ENCODE results near the gene OXNAD1.

The OXNAD1 gene

DNA sequence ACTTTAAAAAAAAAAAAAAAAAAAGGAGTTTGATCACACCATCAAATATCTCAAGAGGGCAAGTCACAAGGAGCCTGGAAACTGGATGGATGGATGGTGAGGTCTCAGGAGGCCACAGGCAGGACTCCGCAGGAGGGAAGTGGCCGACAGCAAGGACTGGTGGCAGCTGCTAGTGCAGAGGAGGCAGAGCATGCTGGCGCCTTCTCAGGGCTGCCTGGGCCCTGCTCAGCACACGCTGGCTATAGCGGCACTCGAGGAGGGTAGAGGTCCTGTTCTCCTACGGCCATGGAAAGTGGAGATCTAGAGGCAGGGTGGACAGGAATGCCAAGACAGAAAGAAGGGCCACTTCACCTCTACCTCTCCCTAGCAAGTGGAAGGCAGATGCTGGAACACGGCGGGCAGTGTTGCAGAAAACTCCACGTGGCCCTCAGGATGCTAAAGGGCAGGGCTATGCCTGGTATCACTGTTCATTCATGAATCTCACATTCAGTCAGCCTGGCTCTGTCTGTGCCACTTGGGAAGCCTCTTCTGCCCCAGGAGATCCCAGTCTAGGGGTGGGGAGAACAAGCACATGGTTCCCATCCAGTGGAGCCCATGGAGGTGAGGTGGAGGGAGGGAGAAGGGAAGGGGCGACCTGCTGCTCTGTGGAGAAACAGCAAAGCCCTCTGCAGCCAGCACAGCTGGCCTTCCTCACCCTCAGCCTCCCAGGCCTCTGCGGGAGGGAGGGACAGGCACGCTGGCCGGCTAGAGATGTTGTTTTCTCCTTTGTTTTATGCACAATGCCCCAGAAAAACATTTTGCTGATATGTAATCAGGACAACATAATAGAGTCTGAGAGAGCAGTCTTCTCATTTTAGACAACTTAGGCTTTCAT is 71.0 kb downstream of the OXNAD1 start:
- H3K27me3 ChIP-seq = no peaks in the 10 kb centered on the region
- TF ChIP-seq CTCF (IDR thresholded peaks at IDR 0.05) = no peak
- H3K4me1 ChIP-seq (ENCODE audit: control insufficient read depth in 1 of 2, insufficient read depth in 1 of 2, low read depth in 1 of 2, low read length in 1 of 2) = peaks cover 17% of the 10 kb centered on the region in 2 experiments
- H3K36me3 ChIP-seq = no peaks in the 10 kb centered on the region
- H3K9me3 ChIP-seq = no peaks in the 10 kb centered on the region
- H3K4me3 ChIP-seq (ENCODE audit: low read depth in 1 of 2, low read length in 1 of 2) = no peak overlapping the region
- H3K27ac ChIP-seq = no peak overlapping the region

DNA sequence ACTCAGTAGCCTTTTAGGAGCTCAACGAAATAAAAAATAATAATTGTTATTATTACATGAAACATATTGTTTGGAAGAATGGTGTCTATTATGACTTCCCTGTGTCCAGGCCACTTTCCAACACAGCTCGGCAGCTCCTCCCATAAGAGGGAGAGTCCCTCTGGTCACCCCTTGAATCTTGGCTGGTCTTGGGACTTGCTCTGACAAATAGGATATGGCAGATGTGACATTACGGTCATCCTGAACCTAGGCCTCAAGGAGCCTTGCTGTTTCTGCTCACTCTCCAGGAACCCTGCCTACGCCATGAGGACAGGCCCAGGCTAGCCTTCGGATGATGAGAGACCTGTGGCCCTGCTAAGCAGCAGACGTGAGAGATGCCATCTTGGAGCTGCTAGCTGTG is 71.8 kb downstream of the OXNAD1 start:
- TF ChIP-seq CTCF (IDR thresholded peaks at IDR 0.05) = no peak
- no peak overlapping the region for H3K4me3 ChIP-seq (ENCODE audit: low read depth in 1 of 2, low read length in 1 of 2)
- H3K9me3 ChIP-seq = no peaks in the 10 kb centered on the region
- H3K36me3 ChIP-seq = no peaks in the 10 kb centered on the region
- no peaks in the 10 kb centered on the region for H3K27me3 ChIP-seq
- peaks cover 17% of the 10 kb centered on the region in 2 experiments for H3K4me1 ChIP-seq (ENCODE audit: control insufficient read depth in 1 of 2, insufficient read depth in 1 of 2, low read depth in 1 of 2, low read length in 1 of 2)
- no peak overlapping the region for H3K27ac ChIP-seq

GRCh38 chr3:16337856-16338540 is 73.0 kb downstream of the OXNAD1 start:
- no peak for TF ChIP-seq CTCF (IDR thresholded peaks at IDR 0.05)
- no peak overlapping the region for H3K27ac ChIP-seq

DNA sequence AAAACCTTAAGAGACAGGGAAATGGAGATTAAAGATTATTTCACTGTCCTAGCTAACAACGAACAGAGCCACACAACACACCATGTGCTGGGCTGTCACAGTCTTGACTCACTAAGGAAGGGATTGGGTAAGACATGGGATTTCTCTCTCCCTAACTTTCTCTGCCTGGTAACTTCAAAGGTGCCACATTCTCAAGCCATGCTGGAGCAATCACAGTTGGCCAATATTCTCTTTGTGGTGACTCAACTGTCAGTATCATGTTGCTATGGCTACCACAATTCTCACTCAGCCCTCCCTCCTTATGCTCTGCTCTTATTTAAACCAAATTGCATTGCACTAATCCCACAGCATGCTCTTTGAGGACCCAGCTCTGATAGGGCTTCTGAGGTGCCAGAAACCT is 74.0 kb downstream of the OXNAD1 start:
- Histone ChIP-seq H3K36me3 (no peaks in the 10 kb centered on the region), H3K27ac (no peak overlapping the region), H3K4me3 (ENCODE audit: low read depth in 1 of 2, low read length in 1 of 2) (no peak overlapping the region), H3K4me1 (ENCODE audit: control insufficient read depth in 1 of 2, insufficient read depth in 1 of 2, low read depth in 1 of 2, low read length in 1 of 2) (peaks cover 17 to 25% of the 10 kb centered on the region in 2 experiments), H3K9me3 (no peaks in the 10 kb centered on the region), H3K27me3 (no peaks in the 10 kb centered on the region)
- TF ChIP-seq CTCF (IDR thresholded peaks at IDR 0.05) = no peak

More at GRCh38 chr3:16337856-16338540, 73.0 kb downstream of the OXNAD1 start:
- H3K36me3 ChIP-seq = no peaks in the 10 kb centered on the region
- H3K4me1 ChIP-seq (ENCODE audit: control insufficient read depth in 1 of 2, insufficient read depth in 1 of 2, low read depth in 1 of 2, low read length in 1 of 2) = peaks cover 17 to 23% of the 10 kb centered on the region in 2 experiments
- no peaks in the 10 kb centered on the region for H3K27me3 ChIP-seq
- no peak overlapping the region for H3K4me3 ChIP-seq (ENCODE audit: low read depth in 1 of 2, low read length in 1 of 2)
- no peaks in the 10 kb centered on the region for H3K9me3 ChIP-seq

DNA sequence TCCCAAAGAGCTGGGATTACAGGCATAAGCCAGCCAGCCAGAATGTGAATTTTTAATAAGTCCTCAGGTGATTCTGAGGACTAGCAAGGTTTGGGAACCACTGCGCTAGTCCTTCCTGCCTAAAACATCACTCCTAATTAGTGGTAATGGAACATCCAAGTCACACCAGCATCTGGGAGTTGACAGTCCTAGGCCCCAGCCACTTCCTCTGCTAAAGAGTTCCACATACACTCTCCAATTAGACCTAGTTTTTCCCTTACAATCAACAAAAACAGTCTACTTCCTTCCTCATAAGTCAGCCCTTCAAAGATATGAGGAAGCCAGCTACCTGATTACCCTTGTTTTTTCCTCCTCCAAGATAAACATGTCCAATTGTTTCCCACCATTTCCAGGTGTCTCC is 78.1 kb downstream of the OXNAD1 start:
- no peak overlapping the region for H3K27ac ChIP-seq
- no peaks in the 10 kb centered on the region for H3K9me3 ChIP-seq
- no peak overlapping the region for H3K4me3 ChIP-seq (ENCODE audit: low read depth in 1 of 2, low read length in 1 of 2)
- no peak for TF ChIP-seq CTCF (IDR thresholded peaks at IDR 0.05)
- H3K27me3 ChIP-seq = no peaks in the 10 kb centered on the region
- peaks cover 11 to 20% of the 10 kb centered on the region in 2 experiments for H3K4me1 ChIP-seq (ENCODE audit: control insufficient read depth in 1 of 2, insufficient read depth in 1 of 2, low read depth in 1 of 2, low read length in 1 of 2)
- H3K36me3 ChIP-seq = no peaks in the 10 kb centered on the region
